Smooth muscle cell (in vitro differentiated cells): Measurements from ENCODE around the gene C2CD4C. TPM values are rescaled to one million over a fixed set of nuclear protein-coding genes. Genes with fewer than 3 reads are reported as not detected.

Source experiments
- DNase-seq: peaks from one replicate; lab custom pipeline; 2025; ENCODE audit not compliant: unreplicated experiment; lab: John Stamatoyannopoulos, UW
- H2AFZ ChIP-seq: fragments of 200-600 bp; sonication (generic); 2 replicates; pipeline ENCODE4 v1.6.0; 2016; ENCODE audit warnings: antibody characterized with exemption, low read depth, mild to moderate bottlenecking
- H3F3A ChIP-seq: fragments of 200-600 bp; sonication (generic); 2 replicates; pipeline ENCODE4 v1.6.0; 2017; ENCODE audit warnings: antibody characterized with exemption, low read depth
- H3K27ac ChIP-seq: fragments of 200-600 bp; sonication (generic); 2 replicates; pipeline ENCODE4 v1.5.1; 2016; ENCODE audit warnings: low read depth, mild to moderate bottlenecking
- H3K27me3 ChIP-seq: fragments of 200-600 bp; sonication (generic); 2 replicates; pipeline ENCODE4 v1.6.1; 2016; ENCODE audit warnings: low read depth, mild to moderate bottlenecking
- H3K36me3 ChIP-seq: fragments of 200-600 bp; sonication (generic); 2 replicates; pipeline ENCODE4 v1.5.1; 2016; ENCODE audit warnings: low read depth
- H3K4me1 ChIP-seq: fragments of 200-600 bp; sonication (generic); 2 replicates; pipeline ENCODE4 v1.5.1; 2016; ENCODE audit warnings: low read depth
- H3K4me2 ChIP-seq: fragments of 200-600 bp; sonication (generic); 2 replicates; pipeline ENCODE4 v1.6.0; 2016; ENCODE audit warnings: mild to moderate bottlenecking
- H3K4me3 ChIP-seq: fragments of 200-600 bp; sonication (generic); 2 replicates; pipeline ENCODE4 v1.5.1; 2016; ENCODE audit warnings: mild to moderate bottlenecking
- H3K79me2 ChIP-seq: fragments of 200-600 bp; sonication (generic); 2 replicates; pipeline ENCODE4 v1.6.0; 2016; ENCODE audit warnings: low read depth, mild to moderate bottlenecking
- H3K9ac ChIP-seq: fragments of 200-600 bp; sonication (generic); 2 replicates; pipeline ENCODE4 v1.6.0; 2016; ENCODE audit warnings: low read depth
- H3K9me3 ChIP-seq: fragments of 200-600 bp; sonication (generic); replicated peaks from 2 replicates; pipeline ENCODE4 v1.5.1; 2016; ENCODE audit warnings: low read depth
- H4K20me1 ChIP-seq: fragments of 200-600 bp; sonication (generic); 2 replicates; pipeline ENCODE4 v1.6.0; 2016; ENCODE audit warnings: low read depth
- WGBS: methylation state at CpG from one replicate; pipeline ENCODE4 v1.1.7; 2016; ENCODE audit warnings: low lambda C conversion rate; 5-methylcytosine and 5-hydroxymethylcytosine counted together
- polyA plus RNA-seq: library from polyadenylated mRNA; unstranded; fragments of >200 nt; fragmentation: Nextera tagmentation; extraction: Ambion mirVana; gene quantifications from 2 replicates; pipeline ENCODE4 v1.2.1, GENCODE V29; 2016
- total RNA-seq: library from RNA; depleted of rRNA; stranded (reverse); fragments of >200 nt; gene quantifications from 2 replicates; pipeline ENCODE4 v1.2.3, GENCODE V29; 2014
- TF ChIP-seq, protein P1 (sequence below): fragments of 200-600 bp; sonication (generic); IDR thresholded peaks from 2 replicates; pipeline ENCODE4 v1.5.1; 2017; ENCODE audit warnings: borderline replicate concordance, mild to moderate bottlenecking, antibody characterized with exemption; ENCODE audit not compliant: insufficient read depth, poor library complexity, severe bottlenecking

Gene C2CD4C
- total and polyA plus RNA-seq, 2 experiments from 2014 or later = 0.63 to 3.7 TPM

DNA sequence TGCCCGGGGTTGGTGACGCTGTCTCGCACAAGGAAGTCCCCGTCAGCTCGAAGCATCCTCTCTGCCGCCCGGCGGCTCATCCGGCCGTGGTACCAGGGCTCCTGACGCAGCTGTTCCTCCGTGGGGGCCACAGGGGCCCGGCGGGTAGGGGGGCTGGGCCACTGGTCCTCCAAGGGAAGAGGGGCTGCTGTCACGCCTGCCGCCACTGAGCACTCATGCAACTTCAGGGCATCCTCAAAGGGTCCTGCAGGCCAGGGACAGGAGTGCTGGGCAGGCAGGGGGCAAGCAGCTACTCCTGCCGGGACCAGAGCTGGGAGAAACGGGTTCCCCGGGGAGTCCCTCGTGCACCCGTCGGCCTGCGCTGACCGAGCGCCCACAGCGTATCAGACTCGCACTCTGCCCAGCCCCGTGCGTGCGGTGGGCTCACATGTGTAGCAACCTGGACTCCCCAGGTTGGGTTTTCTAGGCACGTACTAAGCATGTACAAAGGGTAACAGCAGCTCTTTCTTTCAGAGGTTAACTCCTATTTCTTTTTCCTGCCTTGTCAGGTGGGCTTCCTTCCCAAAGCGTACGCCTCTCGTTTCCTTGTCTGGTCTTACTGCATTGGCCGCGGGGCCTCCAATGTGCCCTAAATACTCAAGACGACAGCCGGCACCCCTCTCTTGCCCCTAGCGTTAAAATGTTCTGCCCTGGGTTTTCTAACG lies 13.4 kb upstream of the C2CD4C start:
- no peak overlapping the region for H3K4me2 ChIP-seq
- H3K27ac ChIP-seq = no peak overlapping the region
- H3K4me3 ChIP-seq = no peak overlapping the region
- no peaks in the 10 kb centered on the region for H3K36me3 ChIP-seq
- H3K9ac ChIP-seq = no peak overlapping the region
- H3K9me3 ChIP-seq = no peaks in the 10 kb centered on the region
- TF ChIP-seq, protein P1, sequence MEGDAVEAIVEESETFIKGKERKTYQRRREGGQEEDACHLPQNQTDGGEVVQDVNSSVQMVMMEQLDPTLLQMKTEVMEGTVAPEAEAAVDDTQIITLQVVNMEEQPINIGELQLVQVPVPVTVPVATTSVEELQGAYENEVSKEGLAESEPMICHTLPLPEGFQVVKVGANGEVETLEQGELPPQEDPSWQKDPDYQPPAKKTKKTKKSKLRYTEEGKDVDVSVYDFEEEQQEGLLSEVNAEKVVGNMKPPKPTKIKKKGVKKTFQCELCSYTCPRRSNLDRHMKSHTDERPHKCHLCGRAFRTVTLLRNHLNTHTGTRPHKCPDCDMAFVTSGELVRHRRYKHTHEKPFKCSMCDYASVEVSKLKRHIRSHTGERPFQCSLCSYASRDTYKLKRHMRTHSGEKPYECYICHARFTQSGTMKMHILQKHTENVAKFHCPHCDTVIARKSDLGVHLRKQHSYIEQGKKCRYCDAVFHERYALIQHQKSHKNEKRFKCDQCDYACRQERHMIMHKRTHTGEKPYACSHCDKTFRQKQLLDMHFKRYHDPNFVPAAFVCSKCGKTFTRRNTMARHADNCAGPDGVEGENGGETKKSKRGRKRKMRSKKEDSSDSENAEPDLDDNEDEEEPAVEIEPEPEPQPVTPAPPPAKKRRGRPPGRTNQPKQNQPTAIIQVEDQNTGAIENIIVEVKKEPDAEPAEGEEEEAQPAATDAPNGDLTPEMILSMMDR = no peak
- no peaks in the 10 kb centered on the region for H4K20me1 ChIP-seq
- peaks cover 8% of the 10 kb centered on the region for H3K4me1 ChIP-seq
- DNase-seq = no peak
- 80% methylated on average over 40 of the region's 40 CpGs for WGBS
- H3K79me2 ChIP-seq = no peaks in the 10 kb centered on the region
- H3F3A ChIP-seq = no peaks in the 10 kb centered on the region
- H2AFZ ChIP-seq = no peak overlapping the region
- no peaks in the 10 kb centered on the region for H3K27me3 ChIP-seq

DNA sequence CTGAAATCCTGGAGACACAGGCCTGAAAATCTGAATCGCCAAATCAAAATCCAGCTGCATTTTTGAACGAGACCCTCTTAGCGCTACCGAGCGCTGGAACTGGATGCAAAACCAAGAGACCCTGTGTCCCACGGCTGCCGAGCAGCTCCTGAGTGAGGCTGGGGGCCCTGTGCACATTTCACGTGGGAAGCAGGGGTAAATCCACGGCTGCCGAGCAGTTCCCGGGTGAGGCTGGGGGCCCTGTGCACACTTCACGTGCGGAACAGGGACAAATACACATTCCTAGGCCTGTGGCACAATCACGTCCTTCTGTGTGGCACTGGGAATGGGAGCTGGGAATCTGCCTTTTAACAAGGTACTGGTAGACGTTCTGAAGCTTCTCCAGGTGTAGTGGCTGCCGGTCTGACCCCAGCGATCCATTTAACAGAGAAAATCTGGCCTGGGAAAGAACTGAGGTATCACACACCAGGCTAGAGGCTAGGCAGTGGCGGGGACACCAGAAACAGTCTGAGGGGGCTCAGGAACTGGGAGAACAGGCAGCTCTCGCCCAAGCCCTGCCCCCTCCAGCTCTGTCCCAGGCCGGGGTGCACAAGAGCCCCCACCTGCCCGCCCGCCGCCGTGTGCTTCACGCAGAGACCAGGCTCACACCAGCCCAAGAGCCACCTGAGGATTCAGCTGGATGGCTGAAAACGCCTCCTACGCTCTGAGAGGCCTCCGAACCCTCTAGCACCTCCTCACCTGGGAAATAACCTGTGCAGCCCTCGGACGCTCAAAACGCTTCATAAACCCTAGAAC lies 11.0 kb upstream of the C2CD4C start:
- Histone ChIP-seq H4K20me1 (no peaks in the 10 kb centered on the region), H3K4me3 (no peak overlapping the region), H3K4me2 (no peak overlapping the region), H3K36me3 (no peaks in the 10 kb centered on the region), H3K9me3 (no peaks in the 10 kb centered on the region), H3K27ac (no peak overlapping the region), H3K9ac (no peak overlapping the region), H3K4me1 (peaks cover 13% of the 10 kb centered on the region), H2AFZ (no peak overlapping the region), H3K27me3 (no peaks in the 10 kb centered on the region), H3F3A (no peaks in the 10 kb centered on the region), H3K79me2 (no peaks in the 10 kb centered on the region)
- no peak for DNase-seq
- WGBS = 95% methylated on average over 31 of the region's 31 CpGs
- TF ChIP-seq, protein P1 = no peak

DNA sequence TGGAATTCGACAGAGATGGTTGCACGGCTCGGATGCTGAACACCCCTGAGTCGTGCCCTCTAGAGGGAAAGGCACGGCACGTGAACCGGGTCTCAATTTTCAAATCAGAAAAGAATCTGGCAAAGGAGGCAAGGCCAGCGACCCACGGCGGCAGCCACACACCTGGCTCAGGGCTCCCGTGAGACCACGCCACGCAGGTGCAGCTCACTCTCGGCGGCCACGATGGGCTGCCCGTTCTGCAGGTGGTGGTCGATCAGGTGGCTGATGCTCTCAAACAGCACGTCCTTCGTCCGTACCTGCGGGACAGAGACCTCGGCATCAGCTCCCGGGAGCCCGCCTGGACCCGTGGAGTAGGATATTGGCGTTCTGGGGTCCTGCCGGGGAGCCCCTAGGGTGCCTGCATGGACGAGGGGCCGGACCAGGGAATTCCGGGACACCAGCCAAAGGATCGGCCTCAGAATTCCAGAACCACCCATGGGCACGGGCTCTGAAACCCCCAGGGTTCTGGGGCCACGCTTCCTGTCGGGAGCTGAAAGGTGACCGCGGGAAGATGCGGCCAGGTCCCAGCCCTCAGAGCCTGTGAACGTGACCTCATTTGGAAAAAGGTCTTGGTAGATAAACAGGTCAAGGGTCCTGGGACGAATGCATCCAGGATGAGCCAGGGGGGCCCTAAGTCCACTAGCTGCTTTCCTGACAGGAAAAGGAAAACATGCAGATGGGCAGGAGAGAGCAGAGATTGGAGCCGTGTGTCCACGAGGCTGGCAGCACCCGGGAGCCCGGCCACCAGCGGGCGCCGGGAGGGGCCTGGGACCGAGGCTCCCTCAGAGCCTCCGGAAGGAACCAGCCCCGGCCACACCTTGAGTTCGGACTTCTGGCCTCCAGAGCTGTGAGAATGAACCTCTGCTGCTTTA lies 10.1 kb upstream of the C2CD4C start:
- 94% methylated on average over 50 of the region's 51 CpGs for WGBS
- H3K4me2 ChIP-seq = no peak overlapping the region
- H3K4me1 ChIP-seq = peaks cover 13% of the 10 kb centered on the region
- no peaks in the 10 kb centered on the region for H3K36me3 ChIP-seq
- H3K27ac ChIP-seq = no peak overlapping the region
- H3F3A ChIP-seq = no peaks in the 10 kb centered on the region
- no peaks in the 10 kb centered on the region for H3K9me3 ChIP-seq
- DNase-seq = no peak
- no peaks in the 10 kb centered on the region for H3K27me3 ChIP-seq
- no peak overlapping the region for H2AFZ ChIP-seq
- no peak overlapping the region for H3K9ac ChIP-seq
- H3K79me2 ChIP-seq = no peaks in the 10 kb centered on the region
- TF ChIP-seq, protein P1 = no peak
- H3K4me3 ChIP-seq = no peak overlapping the region
- H4K20me1 ChIP-seq = no peaks in the 10 kb centered on the region
